Measurements from ENCODE around the gene ECE2.
A peak's percentile ranks its signal among the peaks of the same experiment; 100 is the strongest.

ECE2 gene

DNA sequence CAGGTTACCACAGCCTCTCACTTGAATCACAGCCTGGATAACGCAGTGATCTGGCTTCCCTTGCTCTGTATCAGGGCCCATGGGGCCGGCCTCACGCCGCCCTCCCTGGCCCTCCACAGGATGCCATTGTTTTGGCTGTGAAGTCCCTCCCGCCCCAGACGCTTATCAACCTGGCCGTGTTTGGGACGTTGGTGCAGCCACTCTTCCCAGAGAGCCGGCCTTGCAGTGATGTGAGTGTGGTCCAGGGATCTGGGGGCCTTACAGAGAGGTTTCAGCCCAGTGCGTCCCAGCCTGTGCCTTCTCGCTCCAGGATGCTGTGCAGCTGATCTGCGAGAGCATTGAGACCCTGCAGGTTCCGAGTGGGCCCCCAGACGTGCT, 39.8 kb upstream of the ECE2 start:
- Mint-ChIP-seq H3K27me3 (peaks cover 48% of the 10 kb centered on the region), H3K4me3 (no peak overlapping the region), H3K36me3 (no peaks in the 10 kb centered on the region), H3K27ac (no peak overlapping the region), H3K9me3 (no peaks in the 10 kb centered on the region), H3K4me1 (peaks cover 5% of the 10 kb centered on the region)
- DNase-seq = no peak
- CTCF ChIA-PET = interaction anchor here (1.2 to 6.5 kb wide), 3 partner anchors 8 to 53 kb away, joined by 3 to 58 read pairs (median 3); partner anchors contain the start of gene VWA5B2

DNA sequence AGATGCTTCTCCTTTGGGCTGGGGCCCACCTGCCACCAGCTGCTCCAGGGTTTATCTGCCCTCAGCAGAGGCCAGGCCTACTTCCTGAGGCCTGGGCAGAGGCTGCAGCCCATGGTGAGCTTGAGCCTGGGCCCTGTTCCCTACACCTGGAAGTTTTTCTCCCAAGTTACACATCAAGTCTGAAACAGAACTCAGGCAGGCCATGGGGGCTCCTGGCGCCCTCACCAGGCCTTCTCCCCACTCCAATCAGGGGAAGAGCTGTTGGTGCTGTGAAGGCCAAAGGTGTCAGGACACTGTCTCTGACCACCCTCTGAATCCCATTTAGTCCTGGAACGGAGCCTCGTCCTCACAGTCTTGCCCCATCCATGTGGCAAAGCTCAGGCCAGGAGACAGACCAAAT, 39.2 kb upstream of the ECE2 start:
- Mint-ChIP-seq H3K27me3 (peaks cover 42% of the 10 kb centered on the region), H3K4me3 (no peak overlapping the region), H3K4me1 (no peaks in the 10 kb centered on the region), H3K36me3 (no peaks in the 10 kb centered on the region), H3K27ac (no peak overlapping the region), H3K9me3 (no peaks in the 10 kb centered on the region)
- CTCF ChIA-PET = interaction anchor here (0.6 to 6.5 kb wide), 4 partner anchors 9 to 133 kb away, joined by 3 to 58 read pairs (median 4); partner anchors contain the start of gene VWA5B2
- no peak for DNase-seq

DNA sequence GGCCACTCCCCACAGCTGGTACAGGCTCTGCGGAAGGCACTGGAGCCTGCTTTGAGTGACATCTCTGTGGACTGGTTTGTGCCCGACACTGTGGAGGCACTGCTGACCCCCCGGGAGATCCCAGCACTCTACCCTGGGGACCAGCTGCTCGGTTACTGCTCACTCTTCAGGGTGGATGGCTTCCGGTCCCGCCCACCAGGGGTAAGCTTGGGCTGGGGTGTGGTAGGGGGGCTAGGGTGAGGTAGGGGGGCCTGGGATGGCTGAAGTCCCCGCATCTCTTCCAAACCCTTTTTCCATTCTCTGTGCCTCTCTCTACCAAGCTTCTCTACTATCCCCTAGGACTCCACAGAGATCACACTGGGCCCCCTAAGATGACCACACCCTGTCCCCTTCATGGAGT, 38.6 kb upstream of the ECE2 start:
- H3K36me3 Mint-ChIP-seq = no peaks in the 10 kb centered on the region
- peaks cover 36% of the 10 kb centered on the region for H3K27me3 Mint-ChIP-seq
- no peak overlapping the region for H3K27ac Mint-ChIP-seq
- CTCF ChIA-PET = interaction anchor here (0.6 to 6.5 kb wide), 4 partner anchors 10 to 133 kb away, joined by 3 to 58 read pairs (median 4); partner anchors contain the start of gene VWA5B2
- no peaks in the 10 kb centered on the region for H3K4me1 Mint-ChIP-seq
- DNase-seq = no peak
- H3K4me3 Mint-ChIP-seq = no peak overlapping the region
- no peaks in the 10 kb centered on the region for H3K9me3 Mint-ChIP-seq

DNA sequence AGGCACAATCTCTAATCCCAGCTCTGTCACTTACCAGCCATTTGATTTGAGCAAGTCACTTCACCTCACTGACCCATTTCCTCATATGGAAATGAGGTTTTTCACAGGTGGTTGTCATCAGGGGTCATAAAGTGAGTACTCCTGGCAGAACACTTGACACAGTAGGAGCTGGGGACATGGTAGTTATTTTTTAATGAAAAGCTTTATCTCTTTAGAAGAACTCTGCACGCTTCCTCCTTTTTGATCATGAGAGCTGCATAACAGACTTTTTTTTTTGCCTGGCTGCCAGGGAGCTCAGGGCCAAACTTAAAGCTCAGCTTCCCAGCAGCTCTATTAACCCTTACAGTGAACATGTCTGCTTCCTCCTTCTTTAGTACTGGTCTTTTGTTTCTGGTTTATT, 38.0 kb upstream of the ECE2 start:
- no peak for DNase-seq
- no peak overlapping the region for H3K27ac Mint-ChIP-seq
- H3K4me3 Mint-ChIP-seq = no peak overlapping the region
- no peaks in the 10 kb centered on the region for H3K4me1 Mint-ChIP-seq
- H3K9me3 Mint-ChIP-seq = no peaks in the 10 kb centered on the region
- H3K27me3 Mint-ChIP-seq = peaks cover 30% of the 10 kb centered on the region
- no peaks in the 10 kb centered on the region for H3K36me3 Mint-ChIP-seq
- CTCF ChIA-PET = interaction anchor here (6.5 kb wide), 1 partner anchor 10 kb away, joined by 58 read pairs; the partner anchor contains the start of gene VWA5B2

DNA sequence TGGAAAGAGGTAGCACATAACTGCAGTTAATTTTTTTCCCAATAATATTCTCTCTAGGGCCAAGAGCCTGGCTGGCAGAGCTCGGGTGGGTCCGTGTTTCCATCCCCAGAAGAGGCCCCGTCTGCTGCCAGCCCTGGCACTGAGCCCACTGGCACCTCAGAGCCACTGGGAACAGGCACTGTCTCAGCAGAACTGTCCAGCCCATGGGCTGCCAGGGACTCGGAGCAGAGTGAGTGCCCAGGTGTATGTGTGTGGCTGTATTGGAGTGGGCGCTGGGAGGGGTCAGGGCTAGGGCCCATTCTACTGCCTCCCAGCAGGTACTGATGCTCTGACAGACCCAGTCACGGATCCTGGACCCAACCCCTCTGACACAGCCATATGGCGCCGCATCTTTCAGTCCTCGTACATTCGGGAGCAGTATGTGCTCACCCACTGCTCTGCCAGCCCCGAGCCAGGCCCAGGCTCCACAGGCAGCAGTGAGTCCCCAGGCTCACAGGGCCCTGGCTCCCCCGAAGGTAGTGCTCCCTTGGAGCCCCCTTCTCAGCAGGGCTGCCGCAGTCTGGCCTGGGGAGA, 37.5 kb upstream of the ECE2 start:
- no peak for DNase-seq
- H3K4me1 Mint-ChIP-seq = no peaks in the 10 kb centered on the region
- H3K27ac Mint-ChIP-seq = no peak overlapping the region
- H3K27me3 Mint-ChIP-seq = peaks cover 25% of the 10 kb centered on the region
- H3K9me3 Mint-ChIP-seq = no peaks in the 10 kb centered on the region
- no peaks in the 10 kb centered on the region for H3K36me3 Mint-ChIP-seq
- CTCF ChIA-PET = interaction anchor here (6.5 kb wide), 1 partner anchor 11 kb away, joined by 58 read pairs; the partner anchor contains the start of gene VWA5B2
- no peak overlapping the region for H3K4me3 Mint-ChIP-seq

DNA sequence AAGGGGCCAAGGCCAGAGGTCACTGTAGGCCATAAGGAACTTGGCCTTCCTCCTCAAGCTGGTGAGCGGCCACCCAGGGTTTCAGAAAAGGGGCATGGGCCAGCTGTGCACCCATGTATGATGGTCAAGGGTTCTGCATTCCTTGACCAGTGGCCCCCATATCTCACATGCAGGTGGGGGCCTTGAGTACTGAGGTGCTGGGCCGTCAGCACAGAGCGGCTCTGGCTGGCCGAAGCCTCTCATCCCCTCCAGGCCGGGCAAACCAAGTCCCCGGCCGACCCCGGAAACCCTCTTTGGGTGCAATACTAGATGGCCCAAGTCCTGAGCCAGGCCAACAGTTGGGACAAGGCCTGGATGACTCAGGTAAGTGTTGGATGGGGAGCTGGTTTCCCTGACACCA, 36.6 kb upstream of the ECE2 start:
- no peak overlapping the region for H3K27ac Mint-ChIP-seq
- no peaks in the 10 kb centered on the region for H3K4me1 Mint-ChIP-seq
- H3K4me3 Mint-ChIP-seq = no peak overlapping the region
- no peaks in the 10 kb centered on the region for H3K9me3 Mint-ChIP-seq
- peaks cover 4% of the 10 kb centered on the region for H3K36me3 Mint-ChIP-seq
- DNase-seq = no peak
- CTCF ChIA-PET = interaction anchor here (6.5 kb wide), 1 partner anchor 12 kb away, joined by 58 read pairs; the partner anchor contains the start of gene VWA5B2
- peaks cover 16% of the 10 kb centered on the region for H3K27me3 Mint-ChIP-seq

DNA sequence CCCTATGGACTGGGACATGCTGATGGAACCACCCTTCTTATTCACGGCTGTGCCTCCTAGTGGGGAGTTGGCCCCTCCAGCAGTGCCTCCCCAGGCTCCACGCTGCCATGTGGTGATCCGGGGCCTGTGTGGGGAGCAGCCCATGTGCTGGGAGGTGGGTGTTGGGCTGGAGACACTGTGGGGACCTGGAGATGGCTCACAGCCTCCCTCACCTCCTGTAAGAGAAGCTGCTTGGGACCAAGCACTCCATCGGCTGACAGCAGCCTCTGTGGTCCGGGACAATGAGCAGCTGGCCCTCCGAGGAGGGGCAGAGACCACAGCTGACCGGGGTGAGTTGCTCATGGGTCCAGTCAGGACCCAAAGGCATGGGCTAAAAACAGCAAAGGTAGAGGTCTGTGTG, 36.1 kb upstream of the ECE2 start:
- H3K4me1 Mint-ChIP-seq = no peaks in the 10 kb centered on the region
- DNase-seq = no peak
- H3K27ac Mint-ChIP-seq = no peak overlapping the region
- peaks cover 4% of the 10 kb centered on the region for H3K36me3 Mint-ChIP-seq
- no peaks in the 10 kb centered on the region for H3K9me3 Mint-ChIP-seq
- CTCF ChIA-PET = interaction anchor here (1.2 to 6.5 kb wide), 2 partner anchors 12 kb away, joined by 3 to 58 read pairs; partner anchors contain the start of gene VWA5B2
- no peak overlapping the region for H3K4me3 Mint-ChIP-seq
- H3K27me3 Mint-ChIP-seq = peaks cover 14% of the 10 kb centered on the region

DNA sequence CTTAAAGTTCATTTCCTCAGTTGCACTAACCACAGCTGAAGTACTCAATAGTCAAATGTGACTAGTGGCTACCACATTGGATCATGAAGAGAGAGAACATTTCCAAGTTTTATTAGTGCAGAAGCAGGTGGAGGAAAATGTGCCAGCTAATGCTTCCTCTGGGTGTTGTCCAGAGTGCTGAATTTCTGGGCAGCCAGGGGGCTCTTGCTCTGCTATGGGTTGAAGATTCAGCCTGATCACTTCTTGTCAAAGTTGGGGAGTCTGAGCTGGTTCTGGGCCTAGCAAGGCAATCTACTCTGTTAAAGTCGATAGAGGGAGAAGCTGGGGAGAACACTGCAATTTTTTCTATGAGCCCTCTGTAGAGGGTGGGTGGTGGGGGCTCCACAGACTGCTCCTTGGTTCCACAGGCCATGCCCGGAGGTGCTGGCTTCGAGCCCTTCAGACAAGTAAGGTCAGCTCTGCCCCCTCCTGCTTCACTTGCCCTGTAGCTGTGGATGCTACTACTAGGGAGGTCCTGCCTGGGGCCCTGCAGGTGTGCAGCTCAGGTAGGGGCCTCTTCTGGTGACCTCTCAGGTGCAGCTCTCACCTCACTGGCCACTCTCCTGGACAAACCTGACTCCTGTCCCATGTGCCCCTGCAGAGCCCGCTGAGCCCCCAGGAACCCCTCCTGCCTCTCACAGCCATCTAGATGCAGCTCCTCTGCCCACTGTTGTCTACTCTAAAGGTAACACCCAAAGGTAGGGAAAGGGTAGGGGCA, 35.3 kb upstream of the ECE2 start:
- Mint-ChIP-seq H3K36me3 (peaks cover 9% of the 10 kb centered on the region), H3K4me1 (no peaks in the 10 kb centered on the region), H3K27me3 (peaks cover 6% of the 10 kb centered on the region), H3K4me3 (no peak overlapping the region), H3K27ac (no peak overlapping the region), H3K9me3 (no peaks in the 10 kb centered on the region)
- CTCF ChIA-PET = interaction anchor here (1.1 to 6.5 kb wide), 5 partner anchors 9 to 345 kb away, joined by 3 to 58 read pairs (median 3); partner anchors contain the start of genes EEF1AKMT4 and VWA5B2
- peak; percentile 42 for DNase-seq

DNA sequence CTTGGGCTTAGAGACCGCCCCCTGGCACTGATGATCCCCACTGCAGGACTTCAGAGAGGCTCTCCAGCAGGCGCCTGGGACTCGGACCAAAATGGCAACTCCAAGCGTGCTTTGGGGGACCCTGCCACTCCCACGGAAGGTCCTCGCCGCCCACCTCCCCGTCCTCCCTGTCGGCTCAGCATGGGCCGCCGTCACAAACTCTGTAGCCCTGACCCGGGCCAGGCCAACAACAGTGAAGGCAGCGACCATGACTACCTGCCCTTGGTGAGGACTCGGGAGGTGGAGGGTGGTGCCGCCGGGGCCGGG, 34.7 kb upstream of the ECE2 start:
- no peak for DNase-seq
- no peak overlapping the region for H3K4me3 Mint-ChIP-seq
- CTCF ChIA-PET = interaction anchor here (1.1 to 6.5 kb wide), 4 partner anchors 9 to 345 kb away, joined by 3 to 58 read pairs (median 4); partner anchors contain the start of genes EEF1AKMT4 and VWA5B2
- H3K9me3 Mint-ChIP-seq = no peaks in the 10 kb centered on the region
- H3K27me3 Mint-ChIP-seq = peaks cover 5% of the 10 kb centered on the region
- peaks cover 9% of the 10 kb centered on the region for H3K36me3 Mint-ChIP-seq
- H3K27ac Mint-ChIP-seq = no peak overlapping the region
- peaks cover 2% of the 10 kb centered on the region for H3K4me1 Mint-ChIP-seq

DNA sequence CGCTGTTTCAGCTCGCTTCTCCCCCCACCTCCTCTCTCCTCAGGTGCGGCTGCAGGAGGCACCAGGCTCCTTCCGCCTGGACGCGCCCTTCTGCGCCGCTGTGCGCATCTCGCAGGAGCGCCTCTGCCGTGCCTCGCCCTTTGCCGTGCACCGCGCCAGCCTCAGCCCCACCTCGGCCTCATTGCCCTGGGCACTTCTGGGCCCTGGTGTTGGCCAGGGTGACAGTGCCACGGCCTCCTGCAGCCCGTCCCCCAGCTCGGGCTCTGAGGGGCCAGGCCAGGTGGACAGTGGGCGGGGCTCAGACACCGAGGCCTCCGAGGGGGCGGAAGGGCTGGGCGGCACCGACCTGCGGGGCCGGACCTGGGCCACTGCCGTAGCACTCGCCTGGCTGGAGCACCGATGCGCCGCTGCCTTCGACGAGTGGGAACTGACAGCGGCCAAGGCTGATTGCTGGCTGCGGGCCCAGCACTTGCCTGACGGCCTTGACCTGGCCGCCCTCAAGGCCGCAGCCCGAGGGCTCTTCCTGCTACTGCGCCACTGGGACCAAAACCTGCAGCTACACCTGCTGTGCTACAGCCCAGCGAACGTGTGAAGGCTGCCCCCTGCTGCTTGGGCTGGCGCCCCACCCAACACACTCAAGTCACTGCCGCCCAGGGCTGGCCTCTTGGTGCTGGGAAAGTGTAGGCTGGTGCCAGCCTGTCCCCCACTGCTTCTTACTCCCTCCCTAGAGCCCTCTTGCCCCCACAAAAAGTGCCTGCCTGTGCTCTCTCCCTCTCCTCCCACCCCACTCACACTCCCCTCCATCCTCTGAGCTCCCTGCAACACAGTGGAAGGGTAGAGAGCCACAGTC, 34.1 kb upstream of the ECE2 start:
- peaks cover 9% of the 10 kb centered on the region for H3K36me3 Mint-ChIP-seq
- CTCF ChIA-PET = interaction anchor here (1.0 to 6.5 kb wide), 5 partner anchors 8 to 346 kb away, joined by 3 to 58 read pairs (median 3); partner anchors contain the start of genes EEF1AKMT4 and VWA5B2
- peak; percentile 35 for DNase-seq

DNA sequence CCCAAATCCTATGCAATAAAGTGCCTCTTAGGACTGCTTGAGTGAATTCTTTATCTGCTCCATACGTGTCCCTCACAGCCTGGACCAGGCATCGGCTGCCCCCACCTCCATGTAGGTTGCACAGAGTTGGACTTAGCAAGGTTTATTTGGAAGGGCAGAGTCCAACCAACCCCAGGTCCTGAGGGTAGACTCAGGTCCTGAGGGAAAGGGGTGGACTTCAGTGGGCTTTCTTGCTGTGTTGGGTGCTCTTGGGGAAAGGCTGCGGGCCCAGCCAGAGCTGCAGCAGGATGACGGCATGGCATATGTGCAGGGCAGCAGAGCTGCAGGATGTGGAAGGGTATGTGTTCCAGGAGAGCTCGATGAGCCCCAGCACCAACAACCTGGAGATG, 33.5 kb upstream of the ECE2 start:
- Mint-ChIP-seq H3K9me3 (no peaks in the 10 kb centered on the region), H3K27ac (no peak overlapping the region), H3K4me3 (no peak overlapping the region), H3K36me3 (peaks cover 9% of the 10 kb centered on the region), H3K4me1 (peaks cover 4% of the 10 kb centered on the region), H3K27me3 (peaks cover 4% of the 10 kb centered on the region)
- CTCF ChIA-PET = interaction anchor here (1.0 to 6.5 kb wide), 2 partner anchors 15 to 283 kb away, joined by 3 to 58 read pairs; partner anchors contain the start of gene VWA5B2
- no peak for DNase-seq

More for the DNA sequence above, 34.1 kb upstream of the ECE2 start:
- no peaks in the 10 kb centered on the region for H3K9me3 Mint-ChIP-seq
- H3K27ac Mint-ChIP-seq = no peak overlapping the region
- peaks cover 5% of the 10 kb centered on the region for H3K27me3 Mint-ChIP-seq
- H3K4me1 Mint-ChIP-seq = peaks cover 3% of the 10 kb centered on the region
- no peak overlapping the region for H3K4me3 Mint-ChIP-seq

DNA sequence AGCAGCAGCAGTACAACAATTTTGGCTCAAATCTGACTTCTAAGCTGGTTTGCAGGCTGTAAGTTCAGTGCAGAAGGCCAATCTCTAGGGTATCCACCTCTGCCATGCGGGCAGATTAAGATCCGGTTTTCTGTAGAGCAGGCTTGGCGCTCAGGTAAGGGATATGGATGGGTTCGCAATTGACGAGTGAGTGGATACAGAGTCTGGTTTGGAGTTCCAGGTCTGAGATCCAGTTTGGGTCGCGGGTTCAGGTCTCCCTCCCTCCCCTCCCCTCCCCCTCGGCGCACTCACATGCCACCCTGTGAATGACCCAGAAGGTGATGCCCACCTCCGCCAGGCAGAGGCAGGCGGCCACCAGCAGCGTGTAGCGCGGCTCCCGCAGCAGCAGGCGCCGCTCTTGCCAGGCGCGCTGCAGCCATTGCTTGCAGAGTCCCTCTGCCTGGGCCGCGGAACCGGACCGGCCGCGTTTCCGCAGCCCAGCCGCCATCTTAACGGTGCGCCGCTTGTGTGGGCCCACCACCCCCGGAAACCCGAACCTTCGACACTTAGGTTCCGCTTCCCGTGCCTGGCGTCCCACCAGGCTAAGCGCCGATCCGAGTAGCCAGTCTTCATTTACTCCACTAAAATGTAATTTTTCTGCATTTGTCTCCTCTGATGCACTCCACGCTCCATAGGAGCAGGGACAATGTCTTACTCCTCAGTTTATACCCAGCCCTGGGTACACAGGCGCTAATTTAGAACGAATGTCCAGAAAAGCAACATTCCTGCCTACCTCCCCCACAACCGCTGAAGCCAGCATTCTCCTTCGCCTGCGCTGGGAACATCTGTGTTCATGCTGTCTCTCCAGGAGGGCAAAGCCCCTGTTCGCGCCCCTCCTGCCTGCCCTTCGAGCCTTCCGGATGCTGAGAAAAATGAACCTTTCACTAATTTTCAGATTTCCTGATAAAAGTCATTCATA, 27.1 kb upstream of the ECE2 start, which contains the start of gene ALG3:
TSS of gene ALG3 (minus strand) at position 509 of the 958 bp plus-strand sequence. CDS start at position 487, 22 bp downstream.
- H3K36me3 Mint-ChIP-seq = peaks cover 11% of the 10 kb centered on the region

More for the DNA sequence above, 27.1 kb upstream of the ECE2 start, which contains the start of gene ALG3:
- peak within 1 kb of the TSS; percentile 90 for H3K4me3 Mint-ChIP-seq
- H3K4me1 Mint-ChIP-seq = peaks cover 27% of the 10 kb centered on the region
- H3K27me3 Mint-ChIP-seq = no peaks in the 10 kb centered on the region
- peak within 1 kb of the TSS; percentile 98 for H3K27ac Mint-ChIP-seq
- CTCF ChIA-PET = interaction anchor here (0.8 to 1.4 kb wide), 5 partner anchors 8 to 352 kb away, joined by 3 to 5 read pairs (median 4); no protein-coding TSS in a partner anchor
- no peaks in the 10 kb centered on the region for H3K9me3 Mint-ChIP-seq
- peak; percentile 90 for DNase-seq

Data from activated naive CD4-positive, alpha-beta T cell treated with anti-CD3 and anti-CD28 coated beads, Interleukin-2, amount 10 ng/mL, durations not matched to agents 7 days and 5 days (primary cell).